K562 (cell line): ENCODE measurements around the gene IRX2. TPM values are rescaled to one million over a fixed set of nuclear protein-coding genes. Genes with fewer than 3 reads are reported as not detected.

Source experiments
- ATAC-seq: fragments of 200-7000 bp; cut with Tn5 transposase; 3 replicates; pipeline ENCODE4 v1.9.1; 2020; ENCODE audit warnings: moderate library complexity
- BruUV-seq: library from RNA; stranded (reverse); fragments of 400-500 nt; replicated peaks from 2 replicates; lab custom pipeline; 2021; lab: Mats Ljungman, UMichigan
- CTCF ChIA-PET: fragments of 300-600 bp; formaldehyde crosslinking; extraction: SDS; loops from one replicate; lab custom pipeline; 2021; ENCODE audit warnings: low intra/inter-chr PET ratio; lab: Yijun Ruan, JAX
- POLR2A ChIA-PET: fragments of 300-600, 350-650 bp; sonication (Branson Sonifier 250); formaldehyde crosslinking; extraction: SDS; loops from one replicate; lab custom pipeline; 2021; ENCODE audit warnings: antibody characterized with exemption, inconsistent platforms; lab: Yijun Ruan, JAX
- DNase-seq, 4 experiments: peaks; one replicate each; pipeline versions ENCODE4 v3.0.0 to v3.0.0-alpha.2; 2011 to 2018; ENCODE audit warnings: low spot score in 3 of 4, mixed read lengths in 3 of 4; ENCODE audit errors: extremely low read depth in 1 of 4
- FAIRE-seq: peaks from 2 replicates; lab custom pipeline; 2011; peaks lifted over from hg19 to GRCh38; lab: Jason Lieb, UNC
- H2AFZ ChIP-seq: 2 replicates; pipeline ENCODE4 v1.6.0; 2011; ENCODE audit warnings: low read depth, low read length, control low read depth, inconsistent platforms
- H3K27ac ChIP-seq: fragments of 200-600 bp; 3 replicates; pipeline ENCODE4 v1.8.0; 2011; ENCODE audit warnings: low read depth, mild to moderate bottlenecking, control low read depth, inconsistent platforms, low read length, moderate library complexity, mixed read lengths; ENCODE audit errors: extremely low read depth
- H3K27me3 ChIP-seq, 2 experiments: fragments of 300-600 bp in 1 of 2; 2 replicates in 1 of 2; 3 replicates in 1 of 2; pipeline versions ENCODE4 v1.6.0 to v1.8.0; 2011; ENCODE audit warnings: inconsistent platforms in 2 of 2, low read length in 2 of 2, mild to moderate bottlenecking in 1 of 2, mixed read lengths in 1 of 2, moderate library complexity in 1 of 2; ENCODE audit not compliant: control insufficient read depth in 2 of 2, insufficient read depth in 2 of 2
- H3K36me3 ChIP-seq: fragments of 300-600 bp; 3 replicates; pipeline ENCODE4 v1.8.0; 2011; ENCODE audit warnings: mild to moderate bottlenecking, low read length, inconsistent platforms; ENCODE audit not compliant: control insufficient read depth, insufficient read depth
- H3K4me1 ChIP-seq, 2 experiments: fragments of 200-600 bp in 1 of 2; replicated peaks in 1 of 2; 2 replicates in 1 of 2; 3 replicates in 1 of 2; pipeline versions ENCODE4 v1.5.1 to v1.8.0; 2011; ENCODE audit warnings: inconsistent platforms in 2 of 2, low read length in 2 of 2, mild to moderate bottlenecking in 1 of 2, mixed read lengths in 1 of 2, moderate library complexity in 1 of 2; ENCODE audit not compliant: control insufficient read depth in 2 of 2, insufficient read depth in 2 of 2
- H3K4me2 ChIP-seq: 2 replicates; pipeline ENCODE4 v1.6.1; 2011; ENCODE audit warnings: low read length, control low read depth, inconsistent platforms, mixed read lengths; ENCODE audit not compliant: insufficient read depth
- H3K4me3 ChIP-seq: fragments of 200-600 bp; sonication (generic), shearing (Covaris generic); 2 replicates; pipeline ENCODE4 v1.5.1; 2016; ENCODE audit warnings: control low read depth, inconsistent platforms
- H3K79me2 ChIP-seq: fragments of 200-600 bp; 3 replicates; pipeline ENCODE4 v1.8.0; 2011; ENCODE audit warnings: low read length, inconsistent platforms; ENCODE audit not compliant: control insufficient read depth, insufficient read depth
- H3K9ac ChIP-seq, 2 experiments: 2 replicates each; pipeline versions ENCODE4 v1.6.0 to v1.6.1; 2011; ENCODE audit warnings: low read depth in 2 of 2, low read length in 2 of 2, control low read depth in 1 of 2, inconsistent platforms in 1 of 2, mild to moderate bottlenecking in 1 of 2, mixed read lengths in 1 of 2; ENCODE audit not compliant: insufficient read depth in 1 of 2
- H3K9me1 ChIP-seq: one replicate; pipeline ENCODE4 v1.6.0; 2011; ENCODE audit warnings: inconsistent platforms, mild to moderate bottlenecking, low read length, moderate library complexity; ENCODE audit not compliant: control insufficient read depth, insufficient read depth
- H3K9me3 ChIP-seq: replicated peaks from 2 replicates; pipeline ENCODE4 v1.5.1; 2011; ENCODE audit warnings: low read depth, low read length, inconsistent platforms; ENCODE audit not compliant: control insufficient read depth, insufficient read depth
- H4K20me1 ChIP-seq: replicated peaks from 2 replicates; pipeline ENCODE4 v1.6.1; 2011; ENCODE audit warnings: low read length, inconsistent platforms, mixed read lengths; ENCODE audit not compliant: control insufficient read depth, insufficient read depth
- C11orf30 ChIP-seq: fragments of 450-650 bp; IDR thresholded peaks from 2 replicates; pipeline ENCODE4 v1.6.1; 2016; ENCODE audit warnings: low read depth, mild to moderate bottlenecking
- MAFF ChIP-seq: IDR thresholded peaks from 2 replicates; pipeline ENCODE4 v1.6.1; 2012; ENCODE audit warnings: low read length, improper control_type of control experiment
- MAFG ChIP-seq: fragments of 450-650 bp; conservative IDR thresholded peaks from 2 replicates; pipeline ENCODE4 v1.6.1; 2016; ENCODE audit warnings: missing genetic modification characterization, missing compliant biosample characterization
- MAFK ChIP-seq: IDR thresholded peaks from 2 replicates; pipeline ENCODE4 v1.6.1; 2011; ENCODE audit warnings: low read length, improper control_type of control experiment
- RUNX1 ChIP-seq: sonication (generic); IDR thresholded peaks from 2 replicates; pipeline ENCODE4 v1.6.1; 2016; ENCODE audit warnings: antibody characterized with exemption, low read depth
- ZNF316 ChIP-seq: fragments of 450-650 bp; IDR thresholded peaks from 2 replicates; pipeline ENCODE4 v1.6.1; 2016
- WGBS: fragments of 100-300 bp; shearing (Covaris generic); methylation state at CpG from one replicate; pipeline ENCODE4 v1.1.6; 2016; ENCODE audit warnings: low coverage, mixed read lengths; ENCODE audit not compliant: insufficient coverage; ENCODE audit errors: missing lambda C conversion rate; 5-methylcytosine and 5-hydroxymethylcytosine counted together
- in situ Hi-C: fragments of 300-500 bp; cut with MboI; formaldehyde crosslinking; loops from 4 replicates; pipeline ENCODE4 v1.15.0; 2018; ENCODE audit warnings: inconsistent platforms, mixed read lengths
- intact Hi-C: fragments of 100-400 bp; cut with micrococcal nuclease; formaldehyde crosslinking; loops from 2 replicates; pipeline ENCODE4 v1.14.2; 2022
- polyA plus RNA-seq, 8 experiments: library from polyadenylated mRNA; depleted of rRNA in 4 of 8; stranded (reverse) in 5 of 8; unstranded in 3 of 8; fragments of >200 nt; fragmentation: Nextera tagmentation in 2 of 8; fragmentation: Illumina TruSeq in 1 of 8; extraction: Ambion mirVana in 2 of 8; extraction: Trizol in 1 of 8; gene quantifications; 2 replicates each; pipeline versions ENCODE4 v1.2.1 to v1.2.3, GENCODE V29; 2011 to 2014; ENCODE audit warnings: inconsistent platforms in 1 of 8, missing spikeins in 1 of 8
- total RNA-seq, 7 experiments: library from RNA; depleted of rRNA in 6 of 7; stranded (reverse); fragments of >200 nt in 6 of 7; fragmentation: Illumina TruSeq in 2 of 7; extraction: Trizol in 2 of 7; gene quantifications; 2 replicates each; pipeline versions ENCODE4 v1.2.1 to v1.2.3, GENCODE V29; 2011 to 2021; ENCODE audit warnings: low replicate concordance in 1 of 7
- TF ChIP-seq, protein P1 (sequence below): fragments of 450-650 bp; IDR thresholded peaks from 2 replicates; pipeline ENCODE4 v1.6.1; 2014; ENCODE audit warnings: low read depth, mild to moderate bottlenecking, moderate library complexity, borderline replicate concordance
- TF ChIP-seq, protein P2 (sequence below), 2 experiments: IDR thresholded peaks; 2 replicates each; pipeline ENCODE4 v1.6.1; 2011; ENCODE audit warnings: borderline replicate concordance in 1 of 2, control low read depth in 1 of 2, low read depth in 1 of 2, low read length in 1 of 2, mild to moderate bottlenecking in 1 of 2, mixed read lengths in 1 of 2, moderate library complexity in 1 of 2; ENCODE audit not compliant: insufficient read depth in 1 of 2, insufficient read length in 1 of 2, poor library complexity in 1 of 2, severe bottlenecking in 1 of 2; ENCODE audit errors: extremely low read depth in 1 of 2

IRX2 gene
- total and polyA plus RNA-seq, 9 of the 15 experiments (the other 6 are each of a cell fraction or from before 2014, with no cell fraction given): 0.13 TPM; not detected in 8

DNA sequence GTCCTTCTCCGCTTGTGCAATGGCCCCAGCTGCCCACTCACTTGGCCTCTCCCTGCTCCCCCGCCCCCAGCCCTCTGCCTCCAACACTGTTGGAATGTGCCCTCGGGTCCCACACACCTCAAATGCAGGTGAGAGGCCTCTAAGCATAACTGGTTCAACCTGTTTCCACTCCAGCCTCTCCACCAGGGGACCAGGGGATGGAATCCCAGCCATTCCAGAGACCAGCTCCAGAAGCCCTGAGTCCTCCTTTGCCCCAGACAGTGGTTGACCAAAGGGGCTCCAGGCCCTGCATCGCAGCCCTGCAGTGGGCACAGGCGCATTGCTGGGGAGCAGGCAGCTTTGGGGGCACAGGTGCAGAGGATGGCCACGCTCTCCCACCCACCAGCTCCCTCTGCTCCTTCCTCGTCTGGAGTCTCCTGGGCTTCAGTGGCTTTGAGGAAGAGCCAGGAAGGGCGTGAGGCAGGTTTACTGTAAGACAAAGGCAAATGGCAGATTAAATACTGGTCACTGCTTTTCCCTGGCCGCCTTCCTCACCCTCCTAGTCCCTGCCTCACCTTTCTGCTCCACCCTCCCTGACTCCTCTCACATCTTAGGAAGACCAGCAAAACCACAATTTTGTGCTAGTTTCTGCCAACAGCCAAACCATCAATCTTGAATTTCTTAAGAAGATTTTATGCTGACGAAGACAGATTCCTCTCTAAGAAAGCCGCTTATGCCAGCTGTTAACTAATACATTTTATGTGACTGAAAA lies 29.1 kb upstream of the IRX2 start:
- Histone ChIP-seq H3K27me3 (peaks cover 0 to 8% of the 10 kb centered on the region in 2 experiments; a peak in 2 of 5 replicates), H3K4me3 (no peak overlapping the region), H3K9me1 (no peaks in the 10 kb centered on the region), H3K36me3 (no peaks in the 10 kb centered on the region), H2AFZ (no peak overlapping the region), H3K9ac (no peak overlapping the region), H3K4me1 (no peaks in the 10 kb centered on the region), H3K4me2 (no peak overlapping the region), H4K20me1 (no peaks in the 10 kb centered on the region)
- ChIA-PET CTCF (no interaction called here), POLR2A (interaction anchor here (0.6 kb wide), 1 partner anchor 225 kb away, joined by 3 read pairs; no protein-coding TSS in a partner anchor)
- DNase-seq (no peak), FAIRE-seq (no peak)
- in situ Hi-C loops: no loop called here
- BruUV-seq: no TSS peak
- TF ChIP-seq MAFG (tag): peak; percentile 44; the same call in 1 of the 2 replicates
- TF ChIP-seq, protein P1, sequence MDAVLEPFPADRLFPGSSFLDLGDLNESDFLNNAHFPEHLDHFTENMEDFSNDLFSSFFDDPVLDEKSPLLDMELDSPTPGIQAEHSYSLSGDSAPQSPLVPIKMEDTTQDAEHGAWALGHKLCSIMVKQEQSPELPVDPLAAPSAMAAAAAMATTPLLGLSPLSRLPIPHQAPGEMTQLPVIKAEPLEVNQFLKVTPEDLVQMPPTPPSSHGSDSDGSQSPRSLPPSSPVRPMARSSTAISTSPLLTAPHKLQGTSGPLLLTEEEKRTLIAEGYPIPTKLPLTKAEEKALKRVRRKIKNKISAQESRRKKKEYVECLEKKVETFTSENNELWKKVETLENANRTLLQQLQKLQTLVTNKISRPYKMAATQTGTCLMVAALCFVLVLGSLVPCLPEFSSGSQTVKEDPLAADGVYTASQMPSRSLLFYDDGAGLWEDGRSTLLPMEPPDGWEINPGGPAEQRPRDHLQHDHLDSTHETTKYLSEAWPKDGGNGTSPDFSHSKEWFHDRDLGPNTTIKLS: no peak
- peak; percentile 61 for TF ChIP-seq MAFK
- TF ChIP-seq, protein P2, sequence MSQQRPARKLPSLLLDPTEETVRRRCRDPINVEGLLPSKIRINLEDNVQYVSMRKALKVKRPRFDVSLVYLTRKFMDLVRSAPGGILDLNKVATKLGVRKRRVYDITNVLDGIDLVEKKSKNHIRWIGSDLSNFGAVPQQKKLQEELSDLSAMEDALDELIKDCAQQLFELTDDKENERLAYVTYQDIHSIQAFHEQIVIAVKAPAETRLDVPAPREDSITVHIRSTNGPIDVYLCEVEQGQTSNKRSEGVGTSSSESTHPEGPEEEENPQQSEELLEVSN (IDR thresholded peaks at IDR 0.05; ENCODE audit: borderline replicate concordance in 1 of 2, extremely low read depth in 1 of 2, insufficient read depth in 1 of 2, insufficient read length in 1 of 2, low read depth in 1 of 2, low read length in 1 of 2, poor library complexity in 1 of 2, severe bottlenecking in 1 of 2): no peak
- peak; percentile 77 for TF ChIP-seq ZNF316
- TF ChIP-seq MAFF: peak; percentile 65
- TF ChIP-seq C11orf30: peak; percentile 47; the same call in 1 of the 2 replicates
- TF ChIP-seq RUNX1: no peak
- TF ChIP-seq, all 486 proteins: peak for 5
- WGBS: under 1% methylated on average over 10 of the region's 11 CpGs
- Histone ChIP-seq H3K9me3 (no peaks in the 10 kb centered on the region), H3K79me2 (no peaks in the 10 kb centered on the region), H3K27ac (no peak overlapping the region)
- no peak for ATAC-seq
- intact Hi-C loops: no loop called here
